Body of pancreas (tissue), 4 donors: ENCODE results near the gene TMEM225B.

ENCODE experiments used
- CTCF ChIP-seq, 7 experiments: fragments of 450-650 bp in 4 of 7; fragments of 200-600 bp in 3 of 7; sonication (generic) in 3 of 7; IDR thresholded peaks; one replicate each; pipeline ENCODE4 v1.5.1; 2016 to 2019; ENCODE audit warnings: antibody characterized with exemption in 7 of 7
- POLR2A ChIP-seq, 3 donors: fragments of 450-650 bp; IDR thresholded peaks; one replicate each; pipeline ENCODE4 v1.6.1; 2016; ENCODE audit warnings: antibody characterized with exemption in 3 of 3, mild to moderate bottlenecking in 2 of 3

DNA sequence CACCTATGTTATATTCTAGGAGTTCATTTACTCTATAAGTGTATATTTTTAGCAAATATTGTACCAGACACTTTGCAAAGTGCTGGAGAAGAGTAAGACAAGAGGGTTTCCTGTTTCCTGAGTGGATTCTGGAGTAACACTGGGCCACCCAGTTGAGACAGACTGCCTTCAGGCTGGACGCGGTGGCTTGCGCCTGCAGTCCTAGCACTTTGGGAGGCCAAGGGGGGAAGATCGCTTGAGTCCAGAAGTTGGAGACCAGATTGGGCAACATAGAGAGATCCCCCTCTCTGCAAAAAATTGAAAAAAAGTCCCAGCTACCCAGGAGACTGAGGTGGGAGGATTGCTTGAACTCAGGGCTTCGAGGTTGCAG, 17.9 kb downstream of the TMEM225B start:
- TF ChIP-seq CTCF (IDR thresholded peaks at IDR 0.05) (no peak), POLR2A (IDR thresholded peaks at IDR 0.05) (no peak)
